Measurements from ENCODE around the gene NYAP1.
"Not testable (repeated sequence)": the region's sequence is repeated elsewhere in the genome, so short reads cannot be mapped to it uniquely, and the experiment has no call there.

Gene NYAP1

DNA sequence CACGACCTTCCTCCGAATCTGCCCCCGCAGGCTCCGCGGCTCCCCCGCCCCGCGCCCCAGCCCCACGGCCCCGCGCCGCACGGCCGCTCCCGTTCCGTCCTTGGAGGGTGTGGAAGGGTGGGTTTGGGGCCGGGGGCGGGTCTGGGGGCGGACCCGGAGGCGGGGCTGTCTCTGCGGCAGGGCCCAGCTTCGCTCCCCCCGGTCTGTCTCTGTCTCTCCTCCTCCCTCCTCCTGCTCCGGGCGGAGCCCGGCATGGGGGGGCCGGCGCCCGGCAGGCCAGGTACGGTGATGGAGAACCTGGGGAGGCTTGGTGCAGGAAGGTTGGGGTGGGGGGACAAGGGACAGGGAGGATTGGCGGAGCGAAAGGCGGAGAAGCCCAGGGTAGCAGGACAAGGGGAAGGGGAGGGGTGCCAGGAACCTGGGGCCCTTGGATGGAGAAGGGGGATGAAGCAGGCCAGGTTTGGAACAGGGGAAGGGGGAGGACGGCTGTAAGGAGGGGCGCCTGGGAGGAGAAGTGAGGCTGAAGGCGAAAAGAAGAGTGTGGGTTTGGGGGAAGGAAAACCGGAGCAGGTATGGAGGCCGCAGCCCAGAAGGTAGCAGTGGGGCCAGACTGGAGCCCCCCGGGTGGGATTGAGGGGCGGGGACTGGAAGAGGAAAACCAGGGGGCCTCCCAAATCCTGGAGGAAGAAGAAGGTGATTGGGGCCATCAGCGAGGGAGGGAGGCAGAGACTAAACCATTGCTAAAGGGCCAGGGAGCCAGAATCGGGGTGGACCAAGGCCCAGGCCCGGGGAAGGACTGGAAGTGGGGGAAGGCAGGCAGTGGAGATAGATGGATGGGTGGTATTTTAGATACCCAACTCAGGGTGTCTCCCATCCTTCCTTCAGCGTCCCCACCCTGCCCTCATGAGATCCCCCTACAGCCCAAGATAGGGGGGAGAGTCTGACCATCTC is at the start of gene NYAP1:
TSS of gene NYAP1 (plus strand) at position 206 of the 951 bp plus-strand sequence. CDS start 1,385 bp downstream, outside the sequence.
- no peak for FAIRE-seq

DNA sequence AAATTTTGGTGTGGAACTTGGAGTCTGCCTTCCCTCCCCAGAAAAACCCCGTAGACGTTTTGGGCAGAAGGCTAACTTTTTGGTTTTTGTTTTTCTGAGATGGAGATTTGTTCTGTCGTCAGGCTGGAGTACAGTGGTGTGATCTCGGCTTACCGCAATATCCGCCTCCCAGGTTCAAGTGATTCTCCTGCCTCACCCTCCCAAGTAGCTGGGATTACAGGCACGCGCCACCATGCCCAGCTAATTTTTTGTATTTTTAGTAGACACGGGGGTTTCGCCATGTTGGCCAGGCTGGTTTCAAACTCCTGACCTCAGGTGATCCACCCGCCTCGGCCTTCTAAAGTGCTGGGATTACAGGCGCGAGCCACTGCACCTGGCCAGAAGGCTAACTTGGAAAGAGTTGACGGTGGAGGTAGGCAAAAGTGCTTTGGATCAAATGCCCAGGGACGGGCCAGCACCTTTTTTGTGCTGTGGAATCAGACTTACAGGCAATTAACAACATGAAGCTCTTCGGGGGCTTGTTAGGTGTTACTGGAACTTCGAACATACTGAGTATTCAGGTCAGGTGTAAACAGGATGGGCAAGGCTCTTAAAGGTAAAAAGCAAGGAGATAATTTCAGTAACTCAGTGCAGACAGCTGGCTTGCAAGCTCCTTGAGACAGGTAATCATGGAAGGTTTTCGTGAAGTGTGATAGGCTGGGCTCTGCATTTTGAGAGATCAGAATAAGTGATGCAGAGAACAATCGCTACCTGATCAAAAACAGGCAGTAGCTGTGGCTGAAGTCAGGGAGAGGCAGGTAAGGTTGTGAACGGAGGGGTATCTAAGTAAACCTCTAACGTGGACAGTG is 49.2 kb upstream of the NYAP1 start:
- no peak for FAIRE-seq

DNA sequence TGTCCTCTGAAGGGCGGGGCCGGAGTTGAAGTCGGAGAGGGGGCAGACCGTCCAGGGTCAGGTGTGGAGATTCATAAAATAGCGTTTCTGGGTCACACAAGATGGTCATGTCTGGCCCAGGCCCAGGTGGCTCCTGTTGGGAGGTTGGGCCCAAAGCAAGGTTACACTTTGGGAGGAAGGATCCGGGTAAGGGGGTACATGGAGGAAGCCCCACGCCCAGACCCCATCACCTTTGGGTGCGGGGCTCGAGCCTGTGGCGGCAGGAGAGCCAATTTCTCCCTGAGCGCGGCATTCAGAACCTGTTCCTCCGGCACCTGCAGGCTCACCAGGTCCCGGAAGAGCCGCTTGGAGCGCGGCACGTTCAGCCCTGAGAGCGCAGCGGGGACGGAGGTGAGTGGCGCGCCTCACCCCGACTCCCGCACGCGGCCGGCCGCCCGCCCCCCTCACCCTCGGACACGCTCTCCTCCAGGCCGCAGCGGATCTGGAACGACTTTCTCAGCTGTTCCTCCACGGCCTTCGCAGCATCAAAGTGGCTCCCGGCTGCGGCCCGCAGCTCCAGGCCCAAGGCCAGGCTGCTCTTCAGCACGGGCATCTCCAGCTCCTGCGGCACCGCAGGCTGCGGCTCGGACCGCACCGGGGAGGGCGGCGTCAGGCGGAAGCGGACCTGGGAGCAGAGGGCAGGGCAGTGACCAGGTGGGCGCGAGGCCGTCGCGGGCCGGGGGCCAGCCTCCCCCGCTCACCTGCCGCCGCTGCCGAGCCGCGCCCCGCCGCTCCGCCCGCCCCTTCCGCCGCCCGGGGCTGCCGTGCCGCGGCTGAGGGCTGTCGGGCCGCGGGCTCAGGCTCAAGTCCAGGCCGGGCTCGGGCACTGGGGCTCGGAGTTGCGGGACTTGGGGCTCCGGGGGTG is 48.1 kb upstream of the NYAP1 start:
- no peak for FAIRE-seq

DNA sequence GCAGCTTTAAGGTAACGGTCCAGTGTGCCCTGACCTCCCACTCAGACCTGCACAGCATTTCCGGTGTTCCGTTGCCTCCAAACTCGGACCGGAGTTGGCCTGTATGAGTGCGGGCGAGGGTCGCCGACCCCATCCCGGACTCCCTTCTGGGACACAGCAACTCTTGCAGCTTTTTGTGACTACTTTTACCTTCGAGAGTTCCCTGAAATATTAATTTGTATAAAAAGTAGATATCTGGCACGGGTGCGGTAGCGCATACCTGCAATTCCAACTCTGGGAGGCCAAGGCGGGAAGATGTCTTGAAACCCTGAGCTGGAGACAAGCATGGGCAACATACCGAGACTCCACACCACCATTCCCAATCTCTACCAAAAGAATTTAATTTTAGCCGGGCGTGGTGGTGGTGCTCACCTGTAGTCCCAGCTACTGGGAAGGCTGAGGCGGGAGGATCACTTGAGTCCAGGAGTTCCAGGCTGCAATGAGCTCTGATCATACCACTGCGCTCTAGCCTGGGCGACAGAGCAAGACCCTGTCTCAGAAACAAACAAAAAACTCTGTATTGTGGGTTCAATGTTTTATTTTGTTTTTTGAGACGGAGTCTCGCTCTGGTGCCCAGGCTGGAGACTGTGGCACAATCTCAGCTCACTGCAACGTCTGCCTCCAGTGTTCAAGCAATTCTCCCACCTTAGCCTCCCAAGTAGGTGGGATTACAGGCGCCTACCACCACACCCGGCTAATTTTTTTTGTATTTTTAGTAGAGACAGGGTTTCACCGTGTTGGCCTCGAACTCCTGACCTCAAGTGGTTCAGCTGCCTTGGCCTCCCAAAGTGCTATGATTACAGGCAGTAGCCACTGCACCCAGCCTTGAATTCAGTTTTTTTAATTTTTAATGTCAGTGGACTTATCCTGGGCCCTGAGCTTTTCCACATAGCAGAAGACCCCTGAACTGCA is 46.3 kb upstream of the NYAP1 start:
- no peak for FAIRE-seq

DNA sequence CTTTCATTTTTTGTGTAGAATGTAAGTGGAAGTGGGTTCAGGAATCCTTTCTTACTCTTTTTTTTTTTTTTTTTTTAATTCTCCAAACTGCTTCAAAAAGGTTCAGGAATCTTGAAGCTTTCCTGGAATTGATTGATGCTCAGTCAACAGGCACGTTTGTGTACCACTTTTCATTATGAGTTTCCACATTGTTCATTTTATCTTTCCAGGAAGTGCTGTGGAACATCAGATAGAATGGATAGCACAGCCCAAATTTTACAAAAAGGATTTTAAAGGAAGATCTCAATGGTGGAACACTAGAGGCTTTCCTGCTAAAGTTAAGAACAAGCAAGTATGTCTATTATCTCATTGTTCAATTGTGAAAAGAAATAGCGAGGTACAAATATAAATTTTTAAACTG is 45.6 kb upstream of the NYAP1 start:
- no peak for FAIRE-seq

DNA sequence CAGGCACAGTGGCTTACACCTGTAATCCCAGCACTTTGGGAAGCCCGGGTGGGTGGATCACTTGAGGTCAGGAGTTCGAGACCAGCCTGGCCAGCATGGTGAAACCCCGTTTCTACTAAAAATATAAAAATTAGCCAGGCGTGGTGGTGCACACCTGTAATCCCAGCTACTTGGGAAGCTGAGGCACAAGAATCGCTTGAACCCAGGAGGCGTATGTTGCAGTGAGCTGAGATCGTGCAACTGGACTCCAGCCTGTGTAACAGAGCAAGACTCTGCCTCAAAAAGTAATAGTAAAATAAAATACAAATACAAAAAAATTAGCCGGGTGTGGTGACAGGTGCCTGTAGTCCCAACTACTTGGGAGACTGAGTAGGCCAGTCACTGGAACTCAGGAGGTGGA is 45.0 kb upstream of the NYAP1 start:
- not testable (repeated sequence) for FAIRE-seq

DNA sequence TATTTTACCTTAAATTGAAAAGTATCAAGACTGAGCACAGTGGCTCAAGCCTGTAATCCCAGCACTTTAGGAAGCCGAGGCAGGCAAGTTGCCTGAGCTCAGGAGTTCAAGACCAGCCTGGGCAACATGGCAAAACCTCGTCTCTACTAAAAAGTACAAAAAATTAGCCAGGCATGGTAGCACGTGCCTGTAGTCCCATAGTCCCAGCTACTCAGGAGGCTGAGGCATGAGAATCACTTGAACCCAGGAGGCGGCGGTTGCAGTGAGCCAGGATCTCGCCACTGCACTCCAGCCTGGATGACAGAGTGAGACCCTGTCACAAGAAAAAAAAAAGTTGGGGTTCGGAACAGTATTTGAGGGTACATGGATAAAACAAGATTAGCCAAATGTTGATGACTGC is 44.5 kb upstream of the NYAP1 start:
- FAIRE-seq = not testable (repeated sequence)

DNA sequence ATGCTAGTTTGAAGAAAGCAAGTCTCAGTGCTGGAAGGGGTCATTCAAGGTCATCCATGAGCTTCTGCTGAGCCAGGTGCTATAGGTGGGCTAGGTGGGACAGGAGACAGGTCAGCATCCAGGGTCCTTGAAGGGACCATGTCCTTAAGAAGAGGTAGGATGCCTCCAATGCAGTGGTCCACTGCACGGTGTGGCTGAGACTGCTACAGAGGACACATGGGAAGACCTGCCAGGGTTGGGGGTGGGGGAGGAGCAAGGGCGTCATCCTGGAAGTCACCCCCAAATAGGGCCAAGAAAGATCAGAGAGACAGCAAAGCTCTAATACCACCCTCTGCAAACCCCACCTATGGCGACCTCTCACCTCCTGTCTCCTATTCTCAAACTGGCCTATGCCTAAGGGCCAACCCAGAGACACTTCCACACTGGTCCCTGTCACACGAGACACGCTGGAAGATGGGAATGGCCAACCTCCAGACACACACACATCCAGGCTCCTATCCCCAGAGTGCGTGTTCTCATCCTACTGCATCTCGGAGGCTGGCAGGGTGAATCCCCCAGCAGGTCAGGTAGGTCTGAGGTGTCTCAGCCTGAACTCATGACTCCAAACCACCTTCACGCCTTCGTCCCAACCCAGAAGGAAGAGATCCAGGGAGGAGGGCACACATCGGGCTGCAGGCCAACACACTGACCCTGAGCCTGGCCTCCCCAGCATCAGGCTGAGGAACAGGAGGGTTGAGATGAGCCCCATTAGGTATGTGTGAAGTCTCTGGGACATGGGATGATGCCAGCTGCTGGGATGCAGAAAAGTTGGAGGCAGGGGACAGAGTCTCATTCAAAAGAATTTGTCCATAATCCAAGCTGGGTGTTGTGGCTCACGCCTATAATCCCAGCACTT is 41.8 kb upstream of the NYAP1 start:
- no peak for FAIRE-seq

DNA sequence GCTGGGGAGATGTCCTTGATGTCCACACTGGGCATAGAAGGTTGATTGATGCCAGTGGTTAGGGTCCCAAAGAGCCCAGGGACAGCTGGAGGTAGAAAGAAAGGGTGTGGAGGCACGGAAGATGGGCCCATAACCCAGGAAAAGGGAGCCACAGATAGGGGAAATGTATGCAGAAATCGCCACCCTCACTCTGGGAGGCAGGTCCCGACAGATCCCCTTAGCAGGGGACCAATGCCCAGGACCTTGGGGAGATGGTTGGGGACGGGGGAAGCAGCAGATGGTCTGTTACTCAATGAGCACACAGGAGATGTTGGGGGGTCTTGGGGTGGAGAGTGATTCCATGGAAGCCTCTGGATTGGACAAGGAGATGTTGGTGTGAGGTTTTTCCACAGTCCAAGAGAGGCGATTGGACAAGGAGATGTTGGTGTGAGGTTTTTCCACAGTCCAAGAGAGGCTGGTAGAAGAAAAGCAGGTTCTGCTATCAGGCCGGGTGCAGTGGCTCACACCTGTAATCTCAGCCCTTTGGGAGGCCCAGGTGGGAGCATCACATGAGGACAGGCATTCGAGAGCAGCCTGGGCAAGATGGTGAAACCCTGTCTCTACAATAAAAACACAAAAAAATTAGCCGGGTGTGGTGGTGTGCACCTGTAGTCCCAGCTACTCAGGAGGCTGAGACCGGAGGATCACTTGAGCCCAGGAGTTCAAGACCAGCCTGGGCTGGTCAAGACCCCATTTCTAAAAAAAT is 40.5 kb upstream of the NYAP1 start:
- FAIRE-seq = no peak

DNA sequence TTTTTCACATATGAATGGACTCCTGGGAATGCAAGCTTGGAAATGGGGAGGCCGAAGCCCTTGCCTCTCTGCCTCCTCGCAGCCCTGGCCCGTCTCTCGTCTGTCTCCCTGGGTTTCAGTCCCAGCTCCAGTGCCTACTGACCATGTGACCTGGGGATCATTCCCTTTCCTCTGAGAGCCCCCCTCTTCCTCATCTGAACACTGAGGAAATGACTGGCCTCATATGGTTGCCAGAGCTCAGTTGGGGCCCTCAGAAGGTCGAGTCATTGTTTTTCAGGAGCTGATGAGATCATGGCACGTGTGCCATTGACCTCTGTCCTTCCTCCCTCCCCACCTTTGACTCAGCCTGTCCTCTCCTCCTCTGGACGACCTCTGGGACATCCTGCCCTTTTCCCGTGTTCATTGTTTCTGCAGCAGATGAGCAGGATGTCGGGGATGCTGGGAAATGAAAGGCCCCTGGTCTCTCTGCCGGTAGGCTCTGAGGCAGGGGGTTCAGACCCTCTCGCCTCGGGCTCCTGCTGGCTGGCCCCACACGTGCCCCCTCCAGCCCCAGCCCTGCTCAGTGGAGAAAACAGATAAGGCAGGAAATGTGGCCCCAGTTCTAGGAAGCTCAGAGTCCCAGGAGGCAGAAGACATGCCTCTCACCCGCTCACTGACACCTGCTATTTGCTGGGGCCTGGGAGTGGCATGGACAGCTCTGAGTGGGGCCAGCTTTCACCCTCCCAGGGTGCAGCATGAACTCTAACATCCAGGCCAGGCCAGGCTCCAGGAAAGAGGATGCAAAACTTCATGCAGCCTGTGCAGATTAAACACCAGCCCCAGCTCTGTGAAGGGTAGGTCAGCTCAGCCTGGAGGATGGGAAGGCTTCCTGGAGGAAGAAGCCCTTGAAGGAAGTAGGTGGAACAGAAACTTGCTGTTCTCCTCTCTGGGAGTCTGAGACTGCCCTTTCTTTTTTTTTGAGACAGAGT is 39.1 kb upstream of the NYAP1 start:
- FAIRE-seq = no peak

DNA sequence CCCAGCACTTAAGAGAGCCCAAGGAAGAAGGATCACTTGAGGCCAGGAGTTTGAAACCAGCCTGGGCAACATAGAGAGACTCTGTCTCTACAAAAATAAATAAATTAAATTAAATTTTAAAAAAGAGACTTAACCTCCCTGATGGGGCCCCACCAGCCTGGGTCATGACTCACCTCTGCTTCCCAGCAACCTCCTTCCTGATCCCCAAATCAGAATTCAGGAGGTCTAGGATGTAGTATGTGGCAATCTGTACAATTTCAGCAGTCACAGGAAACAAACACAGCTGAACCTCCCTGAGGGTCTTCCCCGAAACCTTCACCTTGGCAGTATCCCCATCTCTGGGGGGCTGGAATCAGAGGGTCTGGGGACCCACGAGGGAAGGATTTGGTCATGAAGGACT is 37.7 kb upstream of the NYAP1 start:
- FAIRE-seq = no peak

DNA sequence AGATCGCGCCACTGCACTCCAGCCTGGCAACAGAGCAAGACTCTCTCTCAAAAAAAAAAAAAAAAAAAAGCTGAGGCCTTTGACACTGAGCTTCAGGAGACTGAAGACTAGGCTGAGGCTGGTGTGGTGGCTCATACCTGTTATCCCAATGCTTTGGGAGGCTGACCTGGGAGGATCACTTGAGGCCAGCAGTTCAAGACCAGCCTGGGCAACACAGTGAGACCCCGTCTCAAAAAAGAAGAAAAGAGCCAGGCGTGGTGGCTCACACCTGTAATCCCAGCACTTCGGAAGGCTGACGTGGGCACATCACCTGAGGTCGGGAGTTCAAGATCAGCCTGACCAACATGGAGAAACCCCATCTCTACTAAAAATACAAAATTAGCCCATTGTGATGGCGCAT is 36.4 kb upstream of the NYAP1 start:
- not testable (repeated sequence) for FAIRE-seq

DNA sequence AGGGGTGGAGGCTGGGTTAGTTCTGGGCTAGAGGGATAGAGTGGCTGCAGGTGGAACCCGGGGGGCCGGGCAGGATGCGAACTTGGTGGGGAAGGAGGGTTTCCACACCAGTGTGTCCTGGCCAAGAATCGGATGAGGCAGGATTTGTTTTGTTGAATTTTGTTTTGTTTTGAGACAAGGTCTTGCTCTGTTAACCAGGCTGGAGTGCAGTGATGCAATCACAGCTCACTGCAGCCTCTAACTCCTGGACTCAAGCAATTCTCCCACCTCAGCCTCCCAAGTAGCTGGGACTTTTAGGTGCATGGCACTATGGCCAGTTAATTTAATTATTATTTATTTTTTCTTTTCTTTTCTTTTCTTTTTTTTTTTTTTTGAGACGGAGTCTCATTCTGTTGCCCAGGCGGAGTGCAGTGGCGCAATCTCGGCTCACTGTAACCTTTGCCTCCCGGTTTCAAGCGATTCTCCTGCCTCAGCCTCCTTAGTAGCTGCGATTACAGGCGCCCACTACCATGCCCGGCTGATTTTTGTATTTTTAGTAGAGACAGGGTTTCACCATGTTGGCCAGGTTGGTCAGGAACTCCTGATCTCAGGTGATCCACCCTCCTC is 34.4 kb upstream of the NYAP1 start:
- FAIRE-seq = no peak

DNA sequence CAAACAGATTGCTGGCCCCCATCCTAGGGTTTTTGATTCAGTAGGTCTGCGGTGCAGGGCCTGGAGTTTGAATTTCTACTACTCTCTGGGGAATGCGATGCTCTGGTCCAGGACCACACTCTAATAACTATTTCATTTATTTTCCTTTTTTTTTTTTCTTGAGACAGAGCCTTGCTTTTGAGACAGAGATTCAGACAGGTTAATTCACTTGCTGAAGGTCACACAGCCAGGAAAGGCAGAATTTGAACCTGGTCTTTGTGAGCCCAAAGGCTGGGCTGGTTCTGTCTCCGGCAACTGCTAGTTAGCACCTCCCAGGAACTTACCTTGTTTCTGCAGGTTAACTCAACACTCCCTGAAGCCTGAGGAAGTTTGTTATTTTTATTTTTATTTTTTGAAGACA is 31.2 kb upstream of the NYAP1 start:
- FAIRE-seq = no peak

DNA sequence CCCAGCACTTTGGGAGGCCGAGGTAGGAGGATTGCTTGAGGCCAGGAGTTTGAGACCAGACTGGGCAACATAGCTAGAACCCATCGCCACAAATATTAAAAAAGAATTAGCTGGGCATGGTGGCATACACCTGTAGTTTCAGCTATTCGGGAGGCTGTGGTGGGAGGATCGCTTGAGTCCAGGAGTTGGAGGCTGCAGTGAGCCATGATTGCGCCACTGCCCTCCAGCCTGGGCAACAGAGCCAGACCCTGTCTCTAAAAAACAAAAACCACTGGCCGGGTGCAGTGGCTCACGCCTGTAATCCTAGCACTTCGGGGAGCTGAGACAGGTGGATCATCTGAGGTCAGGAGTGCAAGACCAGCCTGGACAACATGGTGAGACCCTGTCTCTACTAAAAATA is 29.9 kb upstream of the NYAP1 start:
- FAIRE-seq = not testable (repeated sequence)

DNA sequence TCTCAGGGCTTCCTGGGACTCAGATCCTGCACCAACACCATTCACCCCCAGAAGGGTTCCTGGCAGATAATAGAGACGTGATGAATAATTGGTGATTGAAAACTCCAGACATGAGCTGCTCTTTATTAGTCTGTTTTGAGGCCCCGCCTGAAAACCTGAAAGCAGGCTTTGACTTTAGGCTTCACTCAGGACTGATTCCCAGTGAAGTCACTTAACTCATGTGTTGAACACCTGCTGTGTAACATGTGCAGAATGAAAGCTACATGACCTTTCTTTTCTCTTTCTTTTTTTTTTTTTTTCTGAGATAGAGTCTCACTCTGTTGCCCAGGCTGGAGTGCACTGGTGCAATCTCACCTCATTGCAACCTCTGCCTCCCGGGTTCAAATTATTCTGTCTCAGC is 28.5 kb upstream of the NYAP1 start:
- no peak for FAIRE-seq

DNA sequence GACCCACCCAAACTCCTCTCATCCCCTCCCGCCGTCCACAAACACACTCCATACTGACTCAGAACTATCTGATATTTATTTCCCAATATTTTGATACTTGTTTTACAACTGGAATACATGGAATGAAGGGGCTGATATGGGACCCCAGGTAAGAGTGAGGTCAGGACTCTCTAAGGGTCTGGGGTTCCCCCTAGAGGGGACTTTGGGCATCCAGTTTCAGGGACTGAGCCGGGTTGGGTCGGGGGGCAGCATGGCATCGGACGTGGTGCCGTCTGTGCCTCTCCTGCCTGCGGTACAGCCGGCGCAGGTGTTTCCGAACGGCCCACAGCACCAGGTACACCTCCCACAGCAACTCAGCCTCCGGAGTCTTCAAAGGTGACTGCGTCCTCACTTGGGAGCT is 27.2 kb upstream of the NYAP1 start:
- no peak for FAIRE-seq

DNA sequence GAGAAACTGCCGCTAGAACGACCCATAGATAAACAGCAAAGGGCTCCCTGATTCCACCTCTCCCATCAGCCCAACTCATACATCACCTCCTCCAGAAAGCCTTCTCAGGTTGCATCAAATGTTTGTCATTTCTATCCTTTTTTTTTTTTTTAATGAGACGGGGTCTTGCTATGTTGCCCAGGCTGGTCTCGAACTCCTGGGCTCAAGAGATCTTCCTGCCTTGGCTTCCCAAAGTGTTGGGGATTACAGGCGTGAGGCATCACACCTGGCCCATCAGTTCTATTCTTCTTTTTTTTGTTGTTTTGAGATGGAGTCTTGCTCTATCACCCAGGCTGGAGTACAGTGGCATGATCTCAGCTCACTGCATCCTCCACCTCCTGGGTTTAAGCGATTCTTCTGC is 26.7 kb upstream of the NYAP1 start:
- FAIRE-seq = no peak
